GM18907 (cell line): ENCODE results near the gene KRT86.
"Not testable (repeated sequence)": the region's sequence is repeated elsewhere in the genome, so short reads cannot be mapped to it uniquely, and the experiment has no call there.

Experiments used
- ATAC-seq: cut with Tn5 transposase; IDR thresholded peaks from one replicate; pipeline ENCODE4 v1.9.1; 2021; ENCODE audit warnings: mild to moderate bottlenecking, moderate library complexity; ENCODE audit not compliant: unreplicated experiment

The KRT86 gene

GRCh38 chr12:52331039-52331438, 56.6 kb downstream of the KRT86 start:
- no peak for ATAC-seq

GRCh38 chr12:52331833-52332232, 57.4 kb downstream of the KRT86 start:
- ATAC-seq: no peak

- ATAC-seq: no peak
Observed at GRCh38 chr12:52332381-52332780, 57.9 kb downstream of the KRT86 start.

GRCh38 chr12:52333321-52333720, 58.9 kb downstream of the KRT86 start:
- no peak for ATAC-seq

- no peak for ATAC-seq
Observed at GRCh38 chr12:52334185-52334584, 59.7 kb downstream of the KRT86 start.

GRCh38 chr12:52335598-52336262, 61.3 kb downstream of the KRT86 start:
- ATAC-seq: no peak

GRCh38 chr12:52336641-52337040, 62.2 kb downstream of the KRT86 start:
- ATAC-seq: no peak

GRCh38 chr12:52337054-52337453, 62.6 kb downstream of the KRT86 start:
- ATAC-seq: no peak

GRCh38 chr12:52338241-52338960, 64.0 kb downstream of the KRT86 start:
- no peak for ATAC-seq

- ATAC-seq: no peak
Observed at GRCh38 chr12:52341066-52341580, 66.7 kb downstream of the KRT86 start.

- ATAC-seq: no peak
Observed at GRCh38 chr12:52342781-52343490, 68.5 kb downstream of the KRT86 start.

GRCh38 chr12:52343550-52343949, 69.1 kb downstream of the KRT86 start:
- no peak for ATAC-seq

- ATAC-seq: no peak
Observed at GRCh38 chr12:52344111-52344510, 69.7 kb downstream of the KRT86 start.

GRCh38 chr12:52345041-52345440, 70.6 kb downstream of the KRT86 start:
- ATAC-seq: not testable (repeated sequence)

- peak; percentile 57 for ATAC-seq
Observed at GRCh38 chr12:52346593-52346992, 72.1 kb downstream of the KRT86 start.

- ATAC-seq: no peak
Observed at GRCh38 chr12:52347016-52347415, 72.6 kb downstream of the KRT86 start.

- ATAC-seq: no peak
Observed at GRCh38 chr12:52347551-52348510, 73.4 kb downstream of the KRT86 start.

GRCh38 chr12:52349196-52349595, 74.8 kb downstream of the KRT86 start:
- ATAC-seq: no peak

- no peak for ATAC-seq
Observed at GRCh38 chr12:52350021-52350620, 75.7 kb downstream of the KRT86 start.

- ATAC-seq: no peak
Observed at GRCh38 chr12:52350786-52351185, 76.3 kb downstream of the KRT86 start.
